ENCODE results near the gene ZCCHC14.

The ZCCHC14 gene

DNA sequence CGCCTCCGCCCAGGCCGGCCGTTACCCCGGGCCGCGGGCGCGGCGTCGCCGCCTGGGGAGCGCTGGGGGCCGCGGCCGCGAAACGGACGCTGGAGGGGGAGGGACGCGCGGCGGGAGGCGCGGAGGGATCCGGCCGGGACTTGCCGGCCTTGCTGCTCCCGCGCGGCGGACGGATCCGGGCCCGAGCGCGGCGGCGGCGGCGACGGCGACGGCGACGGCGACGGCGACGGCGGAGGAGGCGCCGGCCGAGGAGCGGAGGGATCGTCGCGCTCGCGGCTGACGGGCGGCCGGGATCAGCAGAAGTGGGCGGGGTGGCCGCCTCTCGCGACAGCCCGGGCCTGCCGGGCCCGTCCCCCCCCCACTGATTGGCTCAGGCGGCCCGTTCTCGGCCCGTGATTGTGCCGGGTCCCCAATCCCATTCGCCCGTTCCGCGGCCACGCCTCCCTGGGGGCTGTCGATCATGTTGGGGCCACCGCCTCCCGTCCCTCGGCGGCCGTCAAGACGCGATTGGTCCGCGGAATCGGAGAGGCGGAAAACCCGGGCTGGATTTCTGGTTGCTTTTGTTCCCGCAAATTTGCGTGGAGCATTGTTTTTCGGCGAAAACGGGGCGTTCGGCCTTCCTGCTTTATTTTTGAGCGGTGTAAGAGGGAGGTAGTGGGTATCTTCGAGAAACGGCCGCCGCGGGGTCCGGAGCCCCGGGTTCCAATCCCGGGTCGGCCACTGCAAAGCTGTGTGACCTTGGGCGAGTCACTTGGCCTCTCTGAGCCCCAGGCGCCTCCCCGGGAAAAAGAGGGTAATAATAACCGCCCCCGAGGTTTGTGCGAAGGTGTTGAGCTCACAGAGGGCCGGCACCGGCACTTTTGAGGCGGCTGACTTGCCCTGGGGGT lies at the start of gene ZCCHC14:
Gene ZCCHC14 (minus strand): TSS at position 304 of the 887 bp plus-strand sequence. CDS start 786 bp downstream, outside the sequence.
- Histone ChIP-seq H3K79me2 (ENCODE audit: insufficient read depth, low read length) (no peaks in the 10 kb centered on the region), H3K27ac (ENCODE audit: low read depth, low read length) (no peak within 1 kb of the TSS), H4K20me1 (ENCODE audit: low read depth, low read length) (no peaks in the 10 kb centered on the region), H2AFZ (ENCODE audit: low read depth, low read length, severe bottlenecking) (no peak within 1 kb of the TSS), H3K4me2 (ENCODE audit: low read depth, low read length, poor library complexity, severe bottlenecking) (no peak within 1 kb of the TSS), H3K4me3 (ENCODE audit: insufficient read depth, low read length, poor library complexity, severe bottlenecking) (no peak within 1 kb of the TSS), H3F3A (ENCODE audit: insufficient read depth) (no peaks in the 10 kb centered on the region), H3K9me2 (replicated peaks; ENCODE audit: insufficient read depth, low read length) (no peaks in the 10 kb centered on the region), H3K36me3 (ENCODE audit: low read length) (no peaks in the 10 kb centered on the region), H3K27me3 (ENCODE audit: low read length) (no peaks in the 10 kb centered on the region), H3K9ac (ENCODE audit: low read length) (no peak within 1 kb of the TSS), H3K9me3 (ENCODE audit: insufficient read depth, low read length) (no peaks in the 10 kb centered on the region)
- TF ChIP-seq, protein P1, sequence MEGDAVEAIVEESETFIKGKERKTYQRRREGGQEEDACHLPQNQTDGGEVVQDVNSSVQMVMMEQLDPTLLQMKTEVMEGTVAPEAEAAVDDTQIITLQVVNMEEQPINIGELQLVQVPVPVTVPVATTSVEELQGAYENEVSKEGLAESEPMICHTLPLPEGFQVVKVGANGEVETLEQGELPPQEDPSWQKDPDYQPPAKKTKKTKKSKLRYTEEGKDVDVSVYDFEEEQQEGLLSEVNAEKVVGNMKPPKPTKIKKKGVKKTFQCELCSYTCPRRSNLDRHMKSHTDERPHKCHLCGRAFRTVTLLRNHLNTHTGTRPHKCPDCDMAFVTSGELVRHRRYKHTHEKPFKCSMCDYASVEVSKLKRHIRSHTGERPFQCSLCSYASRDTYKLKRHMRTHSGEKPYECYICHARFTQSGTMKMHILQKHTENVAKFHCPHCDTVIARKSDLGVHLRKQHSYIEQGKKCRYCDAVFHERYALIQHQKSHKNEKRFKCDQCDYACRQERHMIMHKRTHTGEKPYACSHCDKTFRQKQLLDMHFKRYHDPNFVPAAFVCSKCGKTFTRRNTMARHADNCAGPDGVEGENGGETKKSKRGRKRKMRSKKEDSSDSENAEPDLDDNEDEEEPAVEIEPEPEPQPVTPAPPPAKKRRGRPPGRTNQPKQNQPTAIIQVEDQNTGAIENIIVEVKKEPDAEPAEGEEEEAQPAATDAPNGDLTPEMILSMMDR (IDR thresholded peaks at IDR 0.05; ENCODE audit: insufficient read depth, low read length, poor library complexity, severe bottlenecking), result no peak
- no peak for TF ChIP-seq EZH2phosphoT487 (conservative IDR thresholded peaks at IDR 0.05; ENCODE audit: low read length)

DNA sequence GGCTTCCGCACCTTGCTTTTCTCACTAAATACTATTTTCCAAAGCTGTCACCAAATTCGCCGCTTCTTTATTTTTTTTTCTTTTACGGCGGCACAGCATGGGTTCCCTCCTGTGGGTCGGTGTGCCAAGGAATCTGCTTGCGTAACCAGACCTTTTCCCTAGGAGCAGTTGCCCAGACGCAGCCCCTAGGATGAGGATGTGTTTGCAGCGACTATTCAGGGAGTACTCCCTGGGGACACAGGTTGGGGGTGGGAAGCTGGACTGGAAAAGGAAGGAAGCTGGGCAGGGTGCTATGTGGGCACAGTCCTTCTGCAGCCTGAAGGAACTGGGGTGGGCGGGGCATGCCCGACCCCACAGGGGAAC lies 49.0 kb upstream of the ZCCHC14 start:
- no peak overlapping the region for H3K4me2 ChIP-seq (ENCODE audit: low read depth, low read length, poor library complexity, severe bottlenecking)
- H3K9me2 ChIP-seq (replicated peaks; ENCODE audit: insufficient read depth, low read length), result no peaks in the 10 kb centered on the region
- no peaks in the 10 kb centered on the region for H3K36me3 ChIP-seq (ENCODE audit: low read length)
- H2AFZ ChIP-seq (ENCODE audit: low read depth, low read length, severe bottlenecking), result no peak overlapping the region
- H3K79me2 ChIP-seq (ENCODE audit: insufficient read depth, low read length), result no peaks in the 10 kb centered on the region
- no peaks in the 10 kb centered on the region for H3K9me3 ChIP-seq (ENCODE audit: insufficient read depth, low read length)
- H3K27ac ChIP-seq (ENCODE audit: low read depth, low read length), result no peak overlapping the region
- no peaks in the 10 kb centered on the region for H4K20me1 ChIP-seq (ENCODE audit: low read depth, low read length)
- no peaks in the 10 kb centered on the region for H3F3A ChIP-seq (ENCODE audit: insufficient read depth)
- no peak overlapping the region for H3K4me3 ChIP-seq (ENCODE audit: insufficient read depth, low read length, poor library complexity, severe bottlenecking)
- H3K9ac ChIP-seq (ENCODE audit: low read length), result no peak overlapping the region
- TF ChIP-seq EZH2phosphoT487 (conservative IDR thresholded peaks at IDR 0.05; ENCODE audit: low read length), result no peak
- TF ChIP-seq, protein P1 (IDR thresholded peaks at IDR 0.05; ENCODE audit: insufficient read depth, low read length, poor library complexity, severe bottlenecking), result no peak
- H3K27me3 ChIP-seq (ENCODE audit: low read length), result no peaks in the 10 kb centered on the region

DNA sequence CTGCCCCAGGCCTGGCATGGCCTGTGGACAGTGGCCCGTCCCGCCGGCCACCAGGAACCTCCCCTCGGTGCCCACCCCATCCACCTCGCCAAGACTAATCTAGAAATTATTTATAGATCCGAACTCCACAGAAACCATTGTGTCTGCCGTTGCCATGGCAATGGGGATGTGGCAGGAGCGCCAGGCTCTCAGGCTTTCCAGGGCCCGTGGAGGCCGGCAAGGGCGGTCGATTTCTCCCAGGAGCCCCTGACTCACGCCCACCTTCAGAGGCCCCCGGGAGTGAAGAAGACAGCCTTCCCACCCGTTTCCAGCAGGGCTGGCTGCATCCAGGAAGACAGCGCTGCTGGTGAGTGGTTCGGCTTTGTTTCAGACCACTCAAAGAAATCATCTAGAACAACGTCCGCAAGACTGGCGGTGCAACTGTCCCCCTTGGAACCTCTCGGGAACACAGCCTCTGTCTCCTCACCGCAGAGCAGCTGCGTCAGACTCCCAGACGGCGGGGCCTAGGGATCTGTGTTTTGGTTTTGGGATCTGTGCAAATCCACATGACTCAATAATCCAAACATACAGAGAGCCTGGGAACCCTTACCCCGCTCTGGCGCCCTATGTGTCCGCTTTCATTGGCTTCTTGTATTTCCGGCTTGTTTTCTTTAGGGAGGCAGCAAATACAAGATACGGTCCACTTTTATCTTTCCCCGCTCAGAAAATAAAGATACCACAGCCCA lies 48.5 kb upstream of the ZCCHC14 start:
- Histone ChIP-seq H2AFZ (ENCODE audit: low read depth, low read length, severe bottlenecking) (no peak overlapping the region), H3K9me2 (replicated peaks; ENCODE audit: insufficient read depth, low read length) (no peaks in the 10 kb centered on the region), H3K79me2 (ENCODE audit: insufficient read depth, low read length) (no peaks in the 10 kb centered on the region), H3K27me3 (ENCODE audit: low read length) (no peaks in the 10 kb centered on the region), H3K27ac (ENCODE audit: low read depth, low read length) (no peak overlapping the region), H3K9me3 (ENCODE audit: insufficient read depth, low read length) (no peaks in the 10 kb centered on the region), H3K4me2 (ENCODE audit: low read depth, low read length, poor library complexity, severe bottlenecking) (no peak overlapping the region), H3K9ac (ENCODE audit: low read length) (no peak overlapping the region), H3K36me3 (ENCODE audit: low read length) (no peaks in the 10 kb centered on the region), H3K4me3 (ENCODE audit: insufficient read depth, low read length, poor library complexity, severe bottlenecking) (no peak overlapping the region), H3F3A (ENCODE audit: insufficient read depth) (no peaks in the 10 kb centered on the region), H4K20me1 (ENCODE audit: low read depth, low read length) (no peaks in the 10 kb centered on the region)
- TF ChIP-seq EZH2phosphoT487 (conservative IDR thresholded peaks at IDR 0.05; ENCODE audit: low read length), result no peak
- TF ChIP-seq, protein P1 (IDR thresholded peaks at IDR 0.05; ENCODE audit: insufficient read depth, low read length, poor library complexity, severe bottlenecking), result no peak
